Hepatocyte (in vitro differentiated cells): Measurements from ENCODE around the gene PSMD7.
"Not testable (repeated sequence)": the region's sequence is repeated elsewhere in the genome, so short reads cannot be mapped to it uniquely, and the experiment has no call there.

Experiments used
- EZH2 ChIP-seq: fragments of 200-600 bp; sonication (generic); IDR thresholded peaks from 2 replicates; pipeline ENCODE4 v1.6.1; 2016; ENCODE audit warnings: antibody characterized with exemption, mild to moderate bottlenecking, borderline replicate concordance
- EZH2phosphoT487 ChIP-seq: fragments of 200-600 bp; sonication (generic); IDR thresholded peaks from one replicate; pipeline ENCODE4 v1.6.1; 2018; ENCODE audit warnings: antibody characterized with exemption, mild to moderate bottlenecking, low read depth, moderate library complexity; ENCODE audit not compliant: unreplicated experiment, severe bottlenecking
- TF ChIP-seq, protein P1 (sequence below): fragments of 200-600 bp; sonication (generic); IDR thresholded peaks from 2 replicates; pipeline ENCODE4 v1.5.1; 2016; ENCODE audit warnings: antibody characterized with exemption, mild to moderate bottlenecking; ENCODE audit not compliant: poor library complexity

DNA sequence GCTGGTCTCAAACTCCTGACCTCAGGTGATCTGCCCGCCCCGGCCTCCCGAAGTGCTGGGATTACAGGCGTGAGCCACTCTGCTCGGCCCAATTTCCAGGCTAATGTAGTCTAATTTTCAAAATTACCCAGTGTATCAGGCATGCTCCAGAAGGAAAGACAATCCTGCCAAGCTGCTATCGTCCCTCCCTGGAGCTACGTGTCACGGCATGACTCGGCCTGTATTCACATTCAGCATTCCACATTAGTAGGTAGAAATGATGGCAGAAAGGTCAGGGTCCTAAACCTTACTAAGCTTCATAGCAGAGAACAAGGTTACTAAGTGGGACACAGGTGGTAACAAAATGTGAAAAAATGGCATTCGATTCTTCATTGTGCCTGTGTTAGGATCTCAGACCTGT lies 42.6 kb downstream of the PSMD7 start:
- TF ChIP-seq, protein P1, sequence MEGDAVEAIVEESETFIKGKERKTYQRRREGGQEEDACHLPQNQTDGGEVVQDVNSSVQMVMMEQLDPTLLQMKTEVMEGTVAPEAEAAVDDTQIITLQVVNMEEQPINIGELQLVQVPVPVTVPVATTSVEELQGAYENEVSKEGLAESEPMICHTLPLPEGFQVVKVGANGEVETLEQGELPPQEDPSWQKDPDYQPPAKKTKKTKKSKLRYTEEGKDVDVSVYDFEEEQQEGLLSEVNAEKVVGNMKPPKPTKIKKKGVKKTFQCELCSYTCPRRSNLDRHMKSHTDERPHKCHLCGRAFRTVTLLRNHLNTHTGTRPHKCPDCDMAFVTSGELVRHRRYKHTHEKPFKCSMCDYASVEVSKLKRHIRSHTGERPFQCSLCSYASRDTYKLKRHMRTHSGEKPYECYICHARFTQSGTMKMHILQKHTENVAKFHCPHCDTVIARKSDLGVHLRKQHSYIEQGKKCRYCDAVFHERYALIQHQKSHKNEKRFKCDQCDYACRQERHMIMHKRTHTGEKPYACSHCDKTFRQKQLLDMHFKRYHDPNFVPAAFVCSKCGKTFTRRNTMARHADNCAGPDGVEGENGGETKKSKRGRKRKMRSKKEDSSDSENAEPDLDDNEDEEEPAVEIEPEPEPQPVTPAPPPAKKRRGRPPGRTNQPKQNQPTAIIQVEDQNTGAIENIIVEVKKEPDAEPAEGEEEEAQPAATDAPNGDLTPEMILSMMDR = not testable (repeated sequence)
- TF ChIP-seq EZH2, EZH2phosphoT487: not testable (repeated sequence)
